Colonic mucosa (tissue), 4 donors: ENCODE results near the gene AFG1L. TPM values are rescaled to one million over a fixed set of nuclear protein-coding genes. Genes with fewer than 3 reads are reported as not detected.

Experiments used
- DNase-seq: peaks from one replicate; pipeline ENCODE4 v3.0.0-alpha.2; 2020
- H3K27ac ChIP-seq: fragments of 200-600 bp; one replicate; pipeline ENCODE4 v1.8.0; 2021
- H3K27me3 ChIP-seq: fragments of 200-600 bp; one replicate; pipeline ENCODE4 v1.8.0; 2021
- H3K36me3 ChIP-seq: fragments of 200-600 bp; one replicate; pipeline ENCODE4 v1.8.0; 2021
- H3K4me1 ChIP-seq: fragments of 200-600 bp; one replicate; pipeline ENCODE4 v1.8.0; 2021; ENCODE audit warnings: mild to moderate bottlenecking
- H3K4me3 ChIP-seq: fragments of 200-600 bp; one replicate; pipeline ENCODE4 v1.8.0; 2021
- H3K9ac ChIP-seq, 2 donors: one replicate each; pipeline ENCODE4 v1.7.0; 2013; ENCODE audit warnings: control low read depth in 2 of 2, low read depth in 2 of 2, low read length in 2 of 2
- H3K9me3 ChIP-seq: fragments of 200-600 bp; one replicate; pipeline ENCODE4 v1.8.0; 2021
- CTCF ChIP-seq: fragments of 200-600 bp; IDR thresholded peaks from one replicate; pipeline ENCODE4 v1.8.0; 2022; ENCODE audit warnings: antibody characterized with exemption, mild to moderate bottlenecking
- intact Hi-C: fragments of 100-400 bp; cut with DNase I; formaldehyde crosslinking; loops from one replicate; pipeline ENCODE4 v1.14.1; 2022
- total RNA-seq, 2 donors: library from RNA; stranded (reverse); fragmentation: NEBNext Ultra II Directional in 1 of 2; extraction: Animal tissue kit (Norgen Biotek cat#: 25700) in 1 of 2; gene quantifications; one replicate each; pipeline ENCODE4 v1.2.1, GENCODE V29; 2021
- donor health status: healthy.
- donor health status: DM: no; HTN: no; CAD: no.
- donor health status: DM: no; HTN: no; CAD: no.

AFG1L gene
- total RNA-seq, 2 donors from 2014 or later, result 9.5 to 10.9 TPM

GRCh38 chr6:108432792-108433191, 137.9 kb downstream of the AFG1L start:
- H3K9ac ChIP-seq, result no peak overlapping the region
- no peaks in the 10 kb centered on the region for H3K9me3 ChIP-seq
- intact Hi-C loops, result no loop called here
- H3K4me3 ChIP-seq, result no peak overlapping the region
- no peak overlapping the region for H3K27ac ChIP-seq
- H3K27me3 ChIP-seq, result no peaks in the 10 kb centered on the region
- H3K4me1 ChIP-seq, result no peaks in the 10 kb centered on the region
- no peak for TF ChIP-seq CTCF
- no peak for DNase-seq
- no peaks in the 10 kb centered on the region for H3K36me3 ChIP-seq

GRCh38 chr6:108434222-108434621, 139.4 kb downstream of the AFG1L start:
- intact Hi-C loops, result no loop called here
- no peak for TF ChIP-seq CTCF

GRCh38 chr6:108435391-108435790, 140.5 kb downstream of the AFG1L start:
- Histone ChIP-seq H3K9ac (no peak overlapping the region), H3K9me3 (no peaks in the 10 kb centered on the region), H3K36me3 (no peaks in the 10 kb centered on the region), H3K4me3 (no peak overlapping the region), H3K27me3 (no peaks in the 10 kb centered on the region), H3K4me1 (no peaks in the 10 kb centered on the region), H3K27ac (no peak overlapping the region)
- intact Hi-C loops, result no loop called here
- no peak for TF ChIP-seq CTCF
- no peak for DNase-seq

More at GRCh38 chr6:108434222-108434621, 139.4 kb downstream of the AFG1L start:
- no peaks in the 10 kb centered on the region for H3K9me3 ChIP-seq
- H3K9ac ChIP-seq, result no peak overlapping the region
- H3K27ac ChIP-seq, result no peak overlapping the region
- DNase-seq, result no peak
- H3K4me1 ChIP-seq, result no peaks in the 10 kb centered on the region
- H3K27me3 ChIP-seq, result no peaks in the 10 kb centered on the region
- no peaks in the 10 kb centered on the region for H3K36me3 ChIP-seq
- no peak overlapping the region for H3K4me3 ChIP-seq

GRCh38 chr6:108436771-108437170, 141.9 kb downstream of the AFG1L start:
- no peaks in the 10 kb centered on the region for H3K9me3 ChIP-seq
- H3K4me1 ChIP-seq, result no peaks in the 10 kb centered on the region
- H3K27ac ChIP-seq, result no peak overlapping the region
- TF ChIP-seq CTCF, result no peak
- H3K4me3 ChIP-seq, result no peak overlapping the region
- intact Hi-C loops, result no loop called here
- H3K9ac ChIP-seq, result no peak overlapping the region
- H3K36me3 ChIP-seq, result no peaks in the 10 kb centered on the region
- DNase-seq, result no peak
- H3K27me3 ChIP-seq, result no peaks in the 10 kb centered on the region

GRCh38 chr6:108437821-108438220, 143.0 kb downstream of the AFG1L start:
- no peak overlapping the region for H3K4me3 ChIP-seq
- DNase-seq, result no peak
- no peaks in the 10 kb centered on the region for H3K36me3 ChIP-seq
- no peaks in the 10 kb centered on the region for H3K4me1 ChIP-seq
- no peak for TF ChIP-seq CTCF
- no peaks in the 10 kb centered on the region for H3K27me3 ChIP-seq
- intact Hi-C loops, result no loop called here
- no peaks in the 10 kb centered on the region for H3K9me3 ChIP-seq
- no peak overlapping the region for H3K27ac ChIP-seq
- H3K9ac ChIP-seq, result no peak overlapping the region

GRCh38 chr6:108438918-108439317, 144.1 kb downstream of the AFG1L start:
- Histone ChIP-seq H3K9ac (no peak overlapping the region), H3K4me3 (no peak overlapping the region), H3K27ac (no peak overlapping the region), H3K27me3 (no peaks in the 10 kb centered on the region), H3K4me1 (no peaks in the 10 kb centered on the region), H3K9me3 (no peaks in the 10 kb centered on the region), H3K36me3 (no peaks in the 10 kb centered on the region)
- intact Hi-C loops, result no loop called here
- no peak for DNase-seq
- no peak for TF ChIP-seq CTCF
